Ishikawa (cell line): Measurements from ENCODE around the gene CACFD1.

ENCODE experiments used
- TCF12 ChIP-seq: IDR thresholded peaks from 2 replicates; pipeline ENCODE4 v1.6.1; 2012; ENCODE audit warnings: low read depth
- ZBTB7A ChIP-seq: IDR thresholded peaks from 2 replicates; pipeline ENCODE4 v1.6.1; 2012; ENCODE audit warnings: low read depth

The CACFD1 gene

GRCh38 chr9:133519693-133520092 lies 59.9 kb downstream of the CACFD1 start:
- no peak for TF ChIP-seq TCF12

DNA sequence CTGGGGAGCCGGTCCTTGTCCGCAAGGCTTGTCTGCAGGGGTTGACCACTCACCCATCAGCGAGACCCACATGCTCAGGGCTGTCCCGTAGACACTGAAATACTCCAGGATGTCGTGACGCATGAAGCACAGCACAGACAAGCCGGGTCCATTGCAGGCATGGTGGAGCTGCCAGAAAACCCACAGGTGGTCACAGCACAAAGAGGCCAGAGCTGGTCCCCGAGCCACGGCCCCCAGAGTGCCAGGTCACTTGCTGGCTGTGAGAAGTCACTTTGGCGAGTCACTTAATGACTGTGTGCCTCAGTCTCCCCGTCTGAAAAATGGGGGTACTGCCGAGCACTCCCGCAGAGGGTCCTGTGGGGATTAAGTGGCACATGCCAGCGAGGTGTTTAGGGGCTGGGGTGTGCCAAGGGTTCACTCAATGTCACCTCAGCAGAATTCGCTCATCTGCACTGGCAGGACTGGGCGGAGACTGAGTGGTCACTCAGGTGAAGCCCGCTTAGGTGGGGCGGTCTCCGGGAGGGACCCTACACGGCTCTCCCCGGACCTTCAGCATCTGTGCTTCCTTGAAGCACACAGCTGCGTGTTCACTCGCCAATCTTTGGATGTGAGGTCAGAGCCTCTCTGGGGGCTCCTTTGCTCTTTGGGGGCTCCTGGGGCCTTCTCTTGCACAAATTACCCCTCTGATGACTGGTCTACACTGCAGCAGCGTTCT lies 60.5 kb downstream of the CACFD1 start:
- TF ChIP-seq TCF12, result no peak
- no peak for TF ChIP-seq ZBTB7A
